Stimulated activated CD8-positive, alpha-beta memory T cell treated with anti-CD3 and anti-CD28 coated beads, Interleukin-15, amount 100 ng/mL, for 24 hours (primary cell): ENCODE data around the gene RHEX.
"Not testable (repeated sequence)": the region's sequence is repeated elsewhere in the genome, so short reads cannot be mapped to it uniquely, and the experiment has no call there.

Experiments
- DNase-seq: peaks from one replicate; pipeline ENCODE4 v3.0.0-alpha.2; 2020; ENCODE audit warnings: low read depth

The RHEX gene, protein sequence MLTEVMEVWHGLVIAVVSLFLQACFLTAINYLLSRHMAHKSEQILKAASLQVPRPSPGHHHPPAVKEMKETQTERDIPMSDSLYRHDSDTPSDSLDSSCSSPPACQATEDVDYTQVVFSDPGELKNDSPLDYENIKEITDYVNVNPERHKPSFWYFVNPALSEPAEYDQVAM

GRCh38 chr1:206052919-206053610 is at the start of gene RHEX:
Gene RHEX, plus strand, starts transcription at chr1:206053173. Its CDS starts 44,656 bp downstream, at chr1:206097829.
- DNase-seq: not testable (repeated sequence)

DNA sequence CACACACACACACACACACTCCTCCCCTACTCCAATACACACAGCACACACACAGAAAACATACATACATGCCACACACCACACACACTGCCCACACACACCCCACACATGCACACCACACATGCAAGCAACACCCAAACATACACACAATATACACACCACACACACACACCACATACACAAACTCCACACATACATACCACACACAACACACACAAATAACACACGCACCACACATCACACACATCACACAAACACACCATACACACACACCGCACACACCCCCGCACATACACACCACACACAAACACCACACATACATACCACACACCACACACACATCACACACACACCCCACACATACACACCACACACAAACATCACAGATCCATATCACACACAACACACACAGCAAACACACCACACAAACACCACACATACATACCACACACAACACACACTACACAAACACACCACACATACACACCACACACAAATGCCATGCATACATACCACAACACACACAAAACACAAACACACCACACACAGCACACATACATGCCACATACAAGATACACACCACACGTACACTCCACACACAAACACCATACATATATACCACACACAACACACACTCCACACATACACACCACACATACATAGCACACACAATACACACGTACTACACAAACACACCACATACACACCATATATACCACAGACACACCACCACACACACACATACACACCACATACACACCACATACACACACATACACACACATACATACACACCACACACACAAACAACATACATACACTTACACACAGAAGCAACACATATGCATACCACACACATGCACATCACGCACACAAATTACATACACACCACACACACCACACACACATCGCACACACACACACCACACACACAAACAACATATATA is 48.8 kb upstream of the RHEX start:
- no peak for DNase-seq

DNA sequence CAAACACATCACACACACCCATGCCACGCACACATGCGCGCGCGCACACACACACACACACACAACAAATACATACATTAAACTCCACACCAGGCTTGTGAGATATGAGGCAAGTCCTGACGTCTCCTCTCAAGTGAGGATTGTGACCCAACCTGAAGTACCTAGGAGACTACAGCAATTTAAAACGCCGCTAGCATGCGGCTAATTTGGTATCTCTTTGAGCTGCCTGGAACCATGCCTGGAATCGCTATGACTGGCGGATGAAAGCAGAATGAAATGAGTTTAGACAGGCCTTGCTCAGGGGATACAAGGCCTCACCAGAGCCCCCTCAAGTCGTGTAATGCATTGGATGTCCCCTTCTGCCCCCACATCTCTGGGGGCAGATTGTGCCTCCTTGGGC is 48.1 kb upstream of the RHEX start:
- no peak for DNase-seq

GRCh38 chr1:206005234-206005633 is 47.7 kb upstream of the RHEX start:
- no peak for DNase-seq

DNA sequence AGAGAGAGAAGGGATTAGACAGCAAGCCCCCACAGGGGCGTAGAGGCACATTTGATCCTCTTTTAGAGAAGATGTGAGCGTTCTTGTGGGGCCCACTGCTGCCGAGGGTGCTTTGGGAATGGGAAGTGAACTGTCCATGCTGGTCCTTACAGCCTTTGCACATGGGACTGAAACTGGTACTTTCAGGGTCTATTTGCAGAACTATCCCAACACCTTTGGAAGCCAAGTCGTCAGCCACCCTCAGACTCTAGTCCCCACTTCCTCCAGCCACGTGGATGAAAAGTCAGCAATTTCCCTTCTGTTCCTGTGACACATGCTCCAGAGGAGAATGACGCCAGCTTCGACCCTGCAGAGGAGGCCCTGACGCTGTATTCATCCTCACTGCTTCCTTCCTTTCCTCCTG is 47.2 kb upstream of the RHEX start:
- no peak for DNase-seq

DNA sequence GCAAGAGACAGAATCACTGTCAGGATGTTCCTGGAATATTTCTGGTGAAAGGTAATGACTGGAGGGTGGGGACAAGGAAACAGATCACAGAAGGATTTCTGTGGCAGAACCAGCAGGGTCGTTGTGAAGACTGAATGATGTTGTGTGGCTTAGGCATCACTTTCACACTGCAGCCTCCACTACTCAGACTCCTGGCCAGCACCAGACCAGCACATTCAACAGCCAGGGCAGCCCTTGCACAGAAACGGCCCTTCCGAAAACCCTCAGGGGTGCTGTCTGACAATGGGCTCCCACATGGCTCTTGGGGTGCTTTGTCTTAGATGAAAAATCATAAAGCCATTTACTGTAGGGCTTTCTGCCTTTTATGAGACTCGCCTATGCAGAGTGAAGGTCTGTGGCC is 46.0 kb upstream of the RHEX start:
- no peak for DNase-seq

DNA sequence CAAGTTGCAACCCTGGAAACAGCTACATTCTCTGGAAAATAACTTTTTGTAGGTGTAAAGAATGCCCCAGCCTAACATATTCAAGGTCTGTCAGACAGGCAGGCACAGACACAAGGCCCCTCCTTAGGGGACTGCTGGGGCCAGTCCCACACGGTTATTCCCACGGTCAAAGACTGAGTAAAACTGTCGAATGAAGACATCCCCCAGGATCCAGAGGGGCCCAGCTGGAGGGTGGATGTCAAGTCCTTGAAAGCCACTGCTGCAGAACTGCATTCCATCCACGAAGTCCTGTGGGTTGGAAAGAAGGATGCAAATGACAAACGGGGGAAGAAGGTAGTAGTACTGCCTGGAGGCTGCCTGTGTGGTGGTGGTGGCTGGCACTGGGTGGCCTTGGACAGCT is 42.9 kb upstream of the RHEX start:
- DNase-seq: no peak

GRCh38 chr1:206011057-206011456 is 41.9 kb upstream of the RHEX start:
- DNase-seq: no peak

GRCh38 chr1:206012086-206012859 is 40.7 kb upstream of the RHEX start:
- no peak for DNase-seq

DNA sequence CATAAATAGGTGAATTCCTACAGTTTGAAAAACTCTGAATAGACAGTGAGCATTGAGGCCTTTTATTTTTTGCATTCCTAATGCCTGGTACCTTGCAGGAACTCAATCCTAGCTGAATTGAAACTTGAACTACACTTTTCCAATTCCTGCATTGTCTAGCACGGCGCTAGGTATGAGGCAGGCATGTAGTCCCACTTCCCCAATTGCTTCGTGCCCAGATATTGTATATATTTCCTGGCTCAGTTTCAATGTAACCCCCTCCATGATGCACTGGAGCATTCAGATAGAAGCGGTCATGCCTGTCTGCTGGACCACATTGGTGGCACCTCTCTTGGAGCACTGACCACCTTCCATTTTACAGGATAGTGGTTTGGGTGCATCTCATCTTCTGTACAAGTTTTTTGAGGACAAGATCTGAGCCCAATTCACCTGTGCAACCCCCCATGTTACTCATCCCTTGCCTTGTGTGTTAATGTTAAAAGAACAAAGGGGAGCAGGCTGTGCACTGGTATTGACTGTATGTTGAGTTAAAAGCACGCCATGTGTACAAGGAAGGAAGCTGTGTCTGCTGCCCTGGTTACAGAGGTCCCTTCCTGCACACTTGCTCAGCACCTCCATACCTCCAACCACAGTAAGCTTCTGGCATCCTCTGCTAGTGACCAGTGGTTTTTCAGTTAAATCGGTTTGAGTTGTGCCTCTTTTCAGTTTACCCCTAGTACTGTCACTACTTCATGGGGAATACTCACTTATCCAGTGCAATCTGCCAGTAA is 39.8 kb upstream of the RHEX start:
- DNase-seq: no peak

DNA sequence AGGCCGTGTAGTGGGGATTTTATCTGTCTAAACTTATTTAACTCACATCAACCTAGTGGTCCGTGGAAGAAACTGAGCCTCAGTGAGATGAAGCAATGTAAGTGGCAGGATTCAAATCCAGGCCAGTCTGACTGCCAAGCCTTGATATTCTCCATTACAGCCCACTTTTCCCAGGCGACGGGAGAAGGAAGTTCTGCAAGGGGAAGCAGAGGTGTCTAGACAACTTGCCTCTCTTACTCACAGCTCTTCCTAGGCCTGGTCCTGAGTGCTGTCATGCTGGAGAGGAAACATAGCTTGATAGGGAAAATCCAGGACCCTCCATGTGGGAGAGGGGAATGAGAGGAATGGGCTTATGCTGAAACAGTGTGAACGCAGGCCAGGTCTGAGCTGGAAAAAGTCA is 38.4 kb upstream of the RHEX start:
- DNase-seq: no peak

DNA sequence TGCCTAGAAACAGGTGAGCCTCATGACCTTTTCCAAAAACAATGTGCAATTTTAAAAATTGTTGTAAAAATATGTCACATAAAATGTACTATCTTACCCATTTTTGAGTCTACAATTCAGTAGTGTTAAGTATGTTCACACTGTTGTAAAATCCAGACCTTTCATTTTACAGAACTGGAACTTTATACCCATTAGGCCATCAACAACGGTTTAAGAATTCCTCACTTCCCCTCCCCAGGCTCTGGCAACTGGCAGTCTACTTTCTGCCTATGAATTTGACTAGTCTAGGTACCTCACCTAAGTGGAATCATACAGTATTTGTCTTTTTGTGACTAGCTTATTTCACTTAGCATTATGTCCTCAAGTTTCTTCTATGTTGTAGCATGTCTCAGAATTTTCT is 37.9 kb upstream of the RHEX start:
- DNase-seq: no peak

GRCh38 chr1:206020393-206021007 is 32.5 kb upstream of the RHEX start:
- no peak for DNase-seq

DNA sequence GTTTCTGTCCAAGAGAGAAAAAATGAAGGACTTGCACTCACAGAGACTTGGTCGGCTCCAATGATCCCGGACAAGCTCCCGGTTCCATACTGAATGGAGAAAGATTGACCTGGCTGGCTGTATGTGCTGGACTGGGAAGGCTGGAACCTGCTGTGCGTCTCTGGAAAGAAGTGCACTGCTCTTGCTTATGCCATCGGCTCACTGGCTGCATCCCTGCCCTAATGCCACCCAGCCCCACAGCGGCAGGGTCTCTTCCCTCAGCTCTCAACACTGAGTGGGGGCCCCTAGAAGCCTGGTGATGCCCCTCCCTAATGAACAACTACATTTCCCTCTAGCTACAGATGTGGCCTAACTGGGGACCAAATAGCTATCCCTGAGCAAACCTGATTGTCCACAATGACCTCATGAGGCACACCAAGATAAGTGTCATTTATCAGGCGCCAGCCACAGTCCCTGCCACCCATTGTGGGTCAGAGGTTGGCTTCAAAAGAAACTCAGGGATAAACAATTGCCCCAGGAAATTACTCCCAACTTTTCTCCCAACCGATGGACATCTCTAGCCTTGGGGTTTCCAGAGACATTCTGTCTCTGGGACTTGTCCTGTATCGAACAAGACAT is 31.9 kb upstream of the RHEX start:
- no peak for DNase-seq

DNA sequence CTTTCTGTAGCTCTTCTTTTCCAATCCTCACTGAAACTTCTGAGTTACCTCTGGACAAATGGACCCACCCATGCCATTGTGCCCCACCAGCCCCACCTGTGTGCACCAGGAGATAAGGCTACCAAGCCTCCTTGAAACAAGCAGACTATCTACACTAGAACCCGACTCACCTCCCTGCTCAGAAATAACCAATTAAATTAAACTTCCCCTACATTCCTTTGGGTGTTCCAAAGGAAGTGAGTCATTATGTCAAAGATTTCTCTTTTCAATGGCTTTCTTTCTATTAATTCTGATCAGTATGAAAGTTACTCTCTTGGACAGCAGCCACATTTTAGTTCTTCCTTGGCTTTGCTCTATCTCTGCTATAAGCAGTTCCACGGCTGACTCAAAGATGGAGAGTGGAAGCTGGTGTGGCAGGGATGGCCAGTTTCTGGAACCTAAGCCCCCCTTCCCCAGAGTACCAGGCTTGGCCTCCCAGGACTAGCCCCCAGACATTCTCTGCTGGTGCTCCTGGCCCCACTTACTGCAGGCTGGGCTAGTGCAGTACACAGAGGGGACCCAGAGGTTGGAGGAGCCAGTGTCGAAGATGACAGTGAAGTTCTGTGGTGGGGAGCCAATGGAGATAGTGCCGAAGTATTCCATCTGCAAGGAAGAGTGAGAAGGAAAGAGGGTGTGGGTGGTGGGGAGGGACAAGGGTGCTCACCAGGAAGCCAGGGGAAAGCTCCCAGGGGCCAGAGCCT is 31.2 kb upstream of the RHEX start:
- DNase-seq: no peak

DNA sequence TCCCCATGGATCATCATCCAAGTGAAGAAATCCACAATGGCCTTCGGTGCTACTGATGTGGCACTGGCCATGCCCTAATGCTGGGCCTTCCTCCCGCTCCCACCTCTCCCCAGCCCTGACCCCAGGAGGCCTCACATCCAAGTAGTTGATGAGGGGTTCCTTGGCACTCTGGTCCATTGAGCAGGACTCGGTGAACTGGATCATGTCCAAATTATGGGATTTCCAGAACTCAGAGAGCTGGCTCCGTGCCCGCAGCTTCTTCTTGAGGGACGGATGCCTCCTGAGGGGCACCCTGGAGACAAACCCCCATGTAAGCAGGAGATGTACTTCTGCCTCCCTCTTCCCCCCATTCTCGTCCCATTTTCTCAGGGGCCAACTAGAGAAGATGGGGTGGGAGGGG is 30.2 kb upstream of the RHEX start:
- no peak for DNase-seq

DNA sequence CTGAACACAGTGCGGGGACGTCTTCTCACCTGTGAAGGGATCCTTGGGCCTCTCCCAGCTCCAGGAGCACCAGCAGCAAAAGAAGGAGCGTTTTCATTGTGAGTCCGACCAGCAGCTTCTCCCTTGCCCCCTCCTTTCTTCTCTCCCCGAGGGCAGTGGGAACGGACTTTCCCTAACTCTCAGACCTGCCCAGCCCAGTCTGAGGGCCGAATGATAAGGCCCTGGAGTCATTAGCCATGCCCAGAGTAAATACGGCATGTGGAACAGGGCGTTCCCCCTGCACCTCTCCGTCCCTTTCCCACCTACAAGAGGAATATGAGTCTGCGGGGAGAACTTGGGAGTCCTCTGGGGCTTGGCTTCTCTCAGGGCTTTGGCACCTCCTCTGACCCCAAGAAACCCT is 29.3 kb upstream of the RHEX start, which contains the start of gene CTSE:
TSS of gene CTSE (minus strand) at position 201 of the 400 bp plus-strand sequence. CDS start at position 97, 104 bp downstream.
- no peak for DNase-seq

GRCh38 chr1:206025283-206025820 is 27.6 kb upstream of the RHEX start:
- no peak for DNase-seq

DNA sequence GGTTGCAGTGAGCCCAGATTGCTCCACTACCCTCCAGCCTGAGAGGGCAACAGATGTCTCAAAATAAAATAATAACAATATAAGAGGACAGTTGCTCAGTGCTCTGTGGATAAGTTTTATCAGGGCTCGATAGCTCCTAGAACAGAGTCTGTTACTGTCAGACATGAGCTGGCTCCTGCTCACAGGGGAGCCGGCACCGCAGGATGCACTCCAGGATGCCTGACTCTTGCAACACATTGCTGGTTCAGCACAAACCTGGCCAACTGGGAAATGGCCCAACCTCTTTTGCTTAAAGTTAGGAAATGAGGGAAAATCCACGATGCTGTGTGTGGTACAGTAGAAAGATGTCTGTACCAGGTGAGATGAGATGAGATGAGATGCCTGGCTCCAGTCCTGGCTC is 23.5 kb upstream of the RHEX start:
- no peak for DNase-seq
